KBM-7 (cell line): Measurements from ENCODE around the gene P2RY14.

Source experiments
- DNase-seq: peaks from one replicate; pipeline ENCODE4 v3.0.0-alpha.2; 2015
- in situ Hi-C: fragments of 300-500 bp; cut with MboI; formaldehyde crosslinking; loops from 2 replicates; pipeline ENCODE4 v1.14.3; 2020; ENCODE audit warnings: low sequenced_read_pairs, low pct_unique_long_range_greater_than_20kb, mixed read lengths

P2RY14 gene

DNA sequence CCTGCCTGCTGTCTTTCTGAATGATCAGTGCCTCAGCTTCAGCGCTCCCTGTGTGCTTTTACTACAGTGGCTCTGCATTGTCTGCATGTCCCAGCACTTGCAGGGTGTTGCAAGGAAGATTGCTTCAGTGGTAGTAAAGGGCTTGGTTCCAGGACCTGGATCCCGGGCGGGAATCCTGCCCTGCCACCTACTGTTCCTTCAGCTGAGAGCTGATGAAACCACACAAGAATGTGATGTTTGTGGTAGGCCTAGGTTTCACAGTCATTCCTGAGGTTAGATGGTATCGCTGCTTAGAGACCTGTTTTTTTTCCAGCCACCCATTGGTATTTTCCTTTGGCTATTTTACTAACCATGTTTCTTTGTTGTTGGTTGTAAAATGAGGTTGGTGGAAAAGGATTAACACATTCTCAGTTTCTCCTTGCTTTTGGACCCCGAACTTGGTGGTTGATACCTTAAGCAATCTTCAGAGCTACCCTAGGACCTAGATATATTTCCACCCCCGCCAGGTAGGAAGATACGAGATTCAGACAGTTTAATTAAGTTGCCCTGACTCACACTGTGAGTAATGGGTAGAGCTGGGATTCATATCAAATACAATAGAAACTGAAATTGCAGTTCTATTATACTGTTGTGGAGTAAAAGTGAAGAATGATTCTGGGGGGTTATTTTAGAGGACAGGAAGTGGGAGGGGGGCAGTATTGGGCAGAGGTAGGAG is 26.9 kb upstream of the P2RY14 start:
- no peak for DNase-seq
- in situ Hi-C loops, result no loop called here

GRCh38 chr3:151303751-151304150 is 25.4 kb upstream of the P2RY14 start:
- no peak for DNase-seq
- in situ Hi-C loops, result no loop called here

DNA sequence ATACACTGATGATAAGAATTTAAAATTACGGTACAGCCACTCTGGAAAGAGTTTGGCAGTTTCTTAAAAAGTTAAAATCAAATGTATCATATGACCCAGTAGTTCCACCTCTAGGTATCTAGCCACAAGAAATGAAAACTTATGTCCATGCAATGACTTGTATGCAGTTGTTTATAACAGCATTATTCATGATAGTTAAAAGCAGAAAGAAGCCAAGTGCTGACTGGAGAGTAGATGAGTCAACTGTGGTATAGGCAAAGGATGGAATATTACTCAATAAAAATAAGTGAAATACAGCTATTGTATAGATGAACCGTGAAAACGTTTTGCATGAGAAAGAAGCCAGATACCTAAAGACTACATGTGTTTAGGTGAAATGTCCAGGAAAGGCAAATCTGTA is 23.4 kb upstream of the P2RY14 start:
- in situ Hi-C loops, result no loop called here
- no peak for DNase-seq

DNA sequence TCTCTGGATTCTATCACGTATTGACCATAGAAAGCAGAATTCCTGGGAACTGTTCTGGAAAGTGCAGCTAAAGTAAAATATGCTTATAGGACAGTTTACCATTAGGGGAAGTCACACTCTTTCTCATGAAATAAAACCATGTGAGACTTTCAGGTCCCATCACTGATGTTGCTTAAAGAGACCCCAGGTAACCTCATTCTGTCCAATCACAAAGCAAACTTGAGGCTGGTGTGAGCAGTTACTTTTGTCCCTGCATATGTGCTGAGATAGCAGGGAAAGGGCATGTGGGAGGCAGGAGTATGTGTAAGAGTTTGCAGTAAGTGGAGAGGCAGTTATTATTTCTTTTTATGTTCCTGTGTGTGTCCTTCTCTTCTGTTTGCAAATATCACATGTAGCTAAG is 22.2 kb upstream of the P2RY14 start:
- no peak for DNase-seq
- in situ Hi-C loops, result no loop called here

- in situ Hi-C loops, result no loop called here
- no peak for DNase-seq
Measured at GRCh38 chr3:151299006-151299405, 20.7 kb upstream of the P2RY14 start.

GRCh38 chr3:151297429-151297828 is 19.1 kb upstream of the P2RY14 start:
- DNase-seq, result no peak
- in situ Hi-C loops, result no loop called here

- DNase-seq, result no peak
- in situ Hi-C loops, result no loop called here
Measured at GRCh38 chr3:151296226-151296625, 17.9 kb upstream of the P2RY14 start.

DNA sequence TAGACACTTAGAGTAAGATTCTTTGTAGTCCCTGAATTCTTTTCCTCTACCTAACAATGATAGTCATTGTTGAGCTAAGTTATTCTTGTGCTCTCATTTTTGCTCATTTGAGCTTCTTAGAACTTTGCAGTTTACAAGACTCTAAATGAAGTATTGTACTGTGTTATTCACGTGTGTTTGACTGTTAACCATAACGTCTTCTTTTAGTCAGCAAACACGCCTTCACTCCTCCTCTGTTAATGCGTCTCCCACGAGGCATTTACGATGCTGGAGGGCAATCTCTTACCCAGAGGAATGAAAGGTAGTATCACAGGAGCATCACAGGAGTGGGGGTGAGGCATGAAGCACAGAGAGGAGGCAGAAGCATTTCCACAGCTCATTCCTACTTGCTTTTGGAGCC is 14.8 kb upstream of the P2RY14 start:
- DNase-seq, result no peak
- in situ Hi-C loops, result no loop called here

DNA sequence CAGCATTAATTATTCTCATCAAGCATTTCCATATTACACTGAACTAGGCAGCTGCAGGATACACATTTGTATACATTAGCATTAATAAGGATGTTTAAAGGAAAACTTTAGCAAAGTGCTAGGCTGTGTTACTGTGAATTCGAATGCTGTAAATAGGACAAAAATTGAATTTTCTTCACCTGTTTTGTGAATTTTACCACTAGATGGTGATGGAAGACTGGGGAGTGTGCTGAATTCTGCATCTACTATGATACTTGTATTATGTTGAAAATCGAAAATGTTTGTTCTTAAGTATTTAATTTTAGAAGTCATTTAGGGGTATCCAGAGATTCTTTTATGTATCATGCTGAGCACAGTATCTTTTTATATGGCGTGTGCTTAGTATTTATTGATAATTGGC is 12.3 kb upstream of the P2RY14 start:
- in situ Hi-C loops, result no loop called here
- peak; percentile 48 for DNase-seq

- in situ Hi-C loops, result loop anchor here (10.0 kb wide), 1 partner anchor 125 kb away; no protein-coding TSS in a partner anchor
- no peak for DNase-seq
Measured at GRCh38 chr3:151289445-151289844, 11.1 kb upstream of the P2RY14 start.

GRCh38 chr3:151285940-151286339 is 7.6 kb upstream of the P2RY14 start:
- in situ Hi-C loops, result loop anchor here (10.0 kb wide), 1 partner anchor 121 kb away; no protein-coding TSS in a partner anchor
- DNase-seq, result no peak

GRCh38 chr3:151283907-151284461 is 5.6 kb upstream of the P2RY14 start:
- in situ Hi-C loops, result loop anchor here (10.0 kb wide), 1 partner anchor 119 kb away; no protein-coding TSS in a partner anchor
- DNase-seq, result peak; percentile 39

DNA sequence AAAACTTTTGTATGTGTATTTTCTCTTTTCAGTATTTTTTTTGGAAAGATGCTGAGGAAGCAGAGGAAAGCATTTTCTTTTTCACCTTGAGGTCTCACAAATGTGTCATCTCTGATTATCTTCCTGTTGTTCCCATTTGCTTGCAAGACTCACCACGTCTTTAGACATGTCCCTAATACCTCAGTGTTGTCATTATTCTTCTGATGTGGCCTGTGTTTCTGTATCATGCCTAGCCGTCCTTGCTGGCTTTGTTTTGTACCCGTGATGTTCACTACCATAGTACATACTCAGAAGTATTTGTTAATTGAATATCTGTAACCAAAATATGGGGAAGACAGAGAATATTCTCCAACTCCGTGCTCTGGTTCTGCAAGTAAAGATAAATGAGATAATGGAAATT is 5.0 kb upstream of the P2RY14 start:
- DNase-seq, result no peak
- in situ Hi-C loops, result loop anchor here (10.0 kb wide), 1 partner anchor 119 kb away; no protein-coding TSS in a partner anchor

DNA sequence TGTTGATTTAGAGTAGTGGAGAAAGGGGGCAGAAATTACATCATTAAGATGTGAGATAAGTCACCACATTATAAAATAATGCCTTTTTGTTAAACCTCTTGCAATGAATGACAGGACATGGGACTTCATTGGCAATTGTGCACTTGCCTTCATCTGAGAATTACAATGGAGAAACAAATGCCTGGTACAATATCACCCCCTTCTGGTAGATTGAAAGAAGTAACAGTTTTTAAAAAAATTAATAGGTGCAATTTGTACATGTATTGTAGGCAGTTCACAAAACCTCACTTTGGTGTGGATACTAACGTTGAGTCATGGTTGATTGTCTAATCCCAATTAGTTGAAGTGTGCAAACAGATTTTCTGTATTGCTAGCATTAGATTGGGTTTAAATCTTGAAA is 4.6 kb upstream of the P2RY14 start:
- peak; percentile 65 for DNase-seq
- in situ Hi-C loops, result loop anchor here (10.0 kb wide), 1 partner anchor 118 kb away; no protein-coding TSS in a partner anchor

- in situ Hi-C loops, result loop anchor here (10.0 kb wide), 1 partner anchor 117 kb away; no protein-coding TSS in a partner anchor
- DNase-seq, result no peak
Measured at GRCh38 chr3:151281671-151282324, 3.5 kb upstream of the P2RY14 start.

DNA sequence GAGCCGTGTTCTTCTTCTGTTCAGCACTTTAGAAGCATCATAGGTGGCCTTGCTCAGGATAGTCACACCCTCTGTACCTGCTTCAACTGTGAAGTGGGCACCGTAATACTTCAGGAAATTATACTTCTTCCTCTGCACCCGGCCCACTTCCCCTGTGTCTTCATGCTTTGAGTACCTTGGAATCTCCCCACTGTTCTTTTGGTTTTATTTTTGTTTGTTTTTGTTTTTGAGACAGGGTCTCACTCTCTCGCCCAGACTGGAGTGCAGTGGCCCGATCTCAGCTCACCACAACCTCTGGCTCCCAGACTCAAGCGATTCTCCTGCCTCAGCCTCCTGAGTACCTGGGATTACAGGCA is 1.7 kb downstream of the P2RY14 start:
- DNase-seq, result no peak
- in situ Hi-C loops, result no loop called here

GRCh38 chr3:151276038-151276686 is 2.2 kb downstream of the P2RY14 start:
- in situ Hi-C loops, result no loop called here
- no peak for DNase-seq

GRCh38 chr3:151275091-151275490 is 3.3 kb downstream of the P2RY14 start:
- peak; percentile 54 for DNase-seq
- in situ Hi-C loops, result no loop called here

GRCh38 chr3:151269631-151270030 is 8.7 kb downstream of the P2RY14 start:
- DNase-seq, result no peak
- in situ Hi-C loops, result no loop called here
